SK-N-MC (cell line): ENCODE measurements around the gene AATK.

Source experiments
- EZH2 ChIP-seq: fragments of 200-600 bp; sonication (generic); IDR thresholded peaks from one replicate; pipeline ENCODE4 v1.6.1; 2017; ENCODE audit warnings: antibody characterized with exemption
- FOXP2 ChIP-seq: optimal IDR thresholded peaks from 2 replicates; pipeline ENCODE3; 2011; ENCODE audit warnings: mild to moderate bottlenecking, moderate library complexity; ENCODE audit not compliant: insufficient read depth; ENCODE audit errors: extremely low read length, control extremely low read depth
- POLR2AphosphoS5 ChIP-seq: IDR thresholded peaks from 2 replicates; pipeline ENCODE4 v1.6.1; 2012; ENCODE audit warnings: mild to moderate bottlenecking, low read depth, low read length, borderline replicate concordance

DNA sequence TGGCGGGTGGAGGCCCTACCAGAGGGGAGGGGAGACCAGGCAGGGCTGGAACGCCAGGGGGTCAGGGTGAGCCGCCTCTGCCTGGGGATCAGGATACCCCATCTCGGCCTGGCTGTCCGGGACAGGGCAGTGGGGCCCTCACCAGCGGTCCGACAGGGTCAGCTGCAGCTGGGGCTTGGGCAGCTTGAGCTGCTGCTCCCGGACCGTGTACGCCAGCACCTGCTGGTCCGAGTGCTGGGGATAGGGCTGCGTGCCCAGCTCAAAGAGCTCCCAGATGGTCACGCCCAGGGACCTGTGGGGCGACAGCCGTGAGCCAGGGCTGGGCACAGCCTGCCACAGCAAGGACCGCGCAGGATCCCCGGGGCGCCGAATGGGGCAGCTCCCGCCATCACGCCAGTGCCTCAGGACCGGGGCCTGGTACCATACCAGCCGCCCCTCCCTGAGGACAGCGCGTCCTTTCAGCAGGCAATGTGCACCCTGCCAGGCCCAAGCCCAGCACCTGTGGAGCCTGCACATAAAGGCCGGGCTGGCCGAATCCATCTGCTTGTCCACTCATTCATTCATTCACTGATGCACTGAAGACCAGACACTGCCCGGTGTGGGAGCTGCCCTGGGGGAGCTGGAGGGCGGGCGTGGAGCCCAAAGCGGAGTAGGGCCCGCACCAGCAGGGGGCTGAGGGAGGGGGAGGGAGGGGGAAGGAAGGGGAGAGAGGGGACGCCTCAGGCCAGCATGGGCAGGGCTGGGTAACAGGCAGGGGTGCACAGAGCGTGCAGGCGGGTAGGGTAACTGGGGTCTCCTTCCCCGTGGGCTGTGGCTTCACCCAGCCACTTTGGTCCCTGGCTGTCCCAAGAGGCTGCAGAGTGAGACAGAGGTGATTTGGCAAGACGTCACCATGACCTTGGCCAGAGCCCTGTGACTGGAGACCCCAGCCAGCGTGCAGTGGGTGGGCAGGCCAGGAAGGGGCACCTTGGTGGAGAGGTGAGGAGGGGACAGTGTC lies 42.7 kb downstream of the AATK start:
- no peak for TF ChIP-seq POLR2AphosphoS5
- TF ChIP-seq EZH2: no peak
- no peak for TF ChIP-seq FOXP2
